GM21737 (cell line): ENCODE measurements around the gene ADARB2.
"Not testable (repeated sequence)": the region's sequence is repeated elsewhere in the genome, so short reads cannot be mapped to it uniquely, and the experiment has no call there.

Source experiments
- ATAC-seq: cut with Tn5 transposase; IDR thresholded peaks from one replicate; pipeline ENCODE4 v1.9.1; 2021; ENCODE audit warnings: mild to moderate bottlenecking, moderate library complexity; ENCODE audit not compliant: unreplicated experiment

ADARB2 gene

DNA sequence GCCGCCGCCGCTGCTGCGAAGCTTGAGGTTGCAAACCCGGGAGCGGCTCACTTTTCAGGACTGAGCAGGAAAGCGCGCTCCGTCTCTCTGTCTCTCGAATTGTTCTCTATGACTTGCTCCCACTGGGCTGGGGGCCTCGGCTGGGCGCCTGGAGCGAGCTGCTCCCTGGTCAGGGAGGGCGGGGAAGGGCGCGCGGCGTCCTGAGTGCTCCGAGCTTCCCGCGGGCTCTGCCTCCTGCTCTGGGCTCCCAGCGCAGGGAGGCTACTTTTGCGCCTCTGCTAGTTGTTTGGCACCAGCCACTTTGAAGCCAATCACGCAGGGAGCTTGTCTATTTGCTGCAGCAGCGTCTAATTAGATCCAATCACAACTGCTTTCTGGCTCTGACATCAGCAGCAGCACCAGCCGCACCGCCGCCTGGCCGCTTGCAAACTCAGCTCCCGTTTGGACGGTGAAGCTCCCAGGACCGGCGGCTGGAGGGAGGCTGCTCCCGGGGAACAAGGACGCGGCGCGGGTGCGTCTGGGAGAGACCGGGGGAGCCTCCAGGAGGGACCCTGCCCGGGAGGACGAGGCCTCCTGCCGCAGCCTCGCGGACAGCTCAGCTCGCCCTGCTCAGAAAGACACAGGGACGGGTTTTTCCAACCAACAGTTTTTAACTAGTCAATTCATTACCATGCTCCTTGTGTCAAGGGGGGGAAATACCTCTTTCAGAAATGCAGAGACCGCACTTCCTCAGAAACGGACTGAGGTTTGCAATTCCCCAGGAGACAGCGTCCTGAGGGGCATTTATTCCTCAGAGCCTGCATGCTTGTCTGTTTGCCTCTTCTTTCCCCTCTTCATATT, at the start of gene ADARB2:
ADARB2 (minus strand) TSS at position 304 of the 840 bp plus-strand sequence.
- peak; percentile 61 for ATAC-seq

DNA sequence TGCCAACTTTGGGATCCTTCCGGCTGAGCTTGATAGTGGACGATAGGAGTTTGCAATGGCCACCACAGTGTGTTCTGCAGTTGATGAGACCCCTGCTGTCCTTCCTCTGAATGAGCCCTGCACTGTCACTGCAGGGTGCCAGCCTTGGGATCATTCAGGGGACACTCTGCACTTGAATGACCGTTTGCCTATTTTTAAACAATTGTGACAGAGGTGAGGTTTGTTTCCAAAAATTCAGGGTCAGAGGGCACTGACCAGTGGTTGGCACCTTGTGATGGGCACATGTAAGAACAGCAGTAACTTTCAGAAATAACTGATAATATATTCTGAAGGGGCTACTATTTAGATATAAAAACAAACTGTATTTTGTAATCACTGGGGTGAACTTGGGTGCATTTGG, 48.5 kb upstream of the ADARB2 start:
- ATAC-seq, result no peak

DNA sequence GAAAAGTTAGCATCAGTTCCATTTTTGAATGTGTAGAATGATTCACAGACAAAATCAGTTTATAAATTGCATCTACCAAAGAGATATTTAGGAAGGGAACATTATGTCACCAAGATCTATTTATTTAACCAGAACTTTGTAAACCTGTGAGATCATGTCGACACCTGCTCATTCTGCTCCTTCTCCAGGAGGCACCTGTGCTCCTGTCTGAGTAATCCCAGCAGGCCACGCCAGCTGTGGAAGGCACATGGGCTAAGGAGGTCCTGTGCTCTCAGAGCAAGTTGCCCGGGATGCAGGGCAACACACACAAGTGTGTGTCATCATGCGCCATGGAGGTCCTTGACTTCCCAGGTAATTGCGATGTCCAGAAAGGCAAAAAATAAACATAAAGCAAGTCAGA, 45.5 kb upstream of the ADARB2 start:
- no peak for ATAC-seq

DNA sequence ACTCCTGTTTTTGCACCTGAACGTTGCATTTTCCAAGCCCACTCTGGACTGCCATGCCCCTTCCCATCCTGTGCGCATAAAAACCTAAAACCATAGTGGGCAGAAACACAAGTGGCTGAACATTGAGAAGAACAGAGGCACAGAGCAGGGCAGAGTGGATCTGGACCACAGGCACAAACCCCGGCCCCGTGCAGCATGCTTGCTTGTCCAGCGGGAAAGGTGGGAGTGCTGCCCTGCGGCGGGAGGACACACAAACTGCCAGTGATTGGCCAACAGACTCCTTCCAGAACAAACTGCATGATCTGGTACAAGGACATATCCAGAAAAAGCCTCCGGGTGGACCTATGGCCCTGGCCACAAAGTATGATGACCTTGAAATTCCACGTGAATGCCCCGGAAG, 42.5 kb upstream of the ADARB2 start:
- ATAC-seq, result no peak

DNA sequence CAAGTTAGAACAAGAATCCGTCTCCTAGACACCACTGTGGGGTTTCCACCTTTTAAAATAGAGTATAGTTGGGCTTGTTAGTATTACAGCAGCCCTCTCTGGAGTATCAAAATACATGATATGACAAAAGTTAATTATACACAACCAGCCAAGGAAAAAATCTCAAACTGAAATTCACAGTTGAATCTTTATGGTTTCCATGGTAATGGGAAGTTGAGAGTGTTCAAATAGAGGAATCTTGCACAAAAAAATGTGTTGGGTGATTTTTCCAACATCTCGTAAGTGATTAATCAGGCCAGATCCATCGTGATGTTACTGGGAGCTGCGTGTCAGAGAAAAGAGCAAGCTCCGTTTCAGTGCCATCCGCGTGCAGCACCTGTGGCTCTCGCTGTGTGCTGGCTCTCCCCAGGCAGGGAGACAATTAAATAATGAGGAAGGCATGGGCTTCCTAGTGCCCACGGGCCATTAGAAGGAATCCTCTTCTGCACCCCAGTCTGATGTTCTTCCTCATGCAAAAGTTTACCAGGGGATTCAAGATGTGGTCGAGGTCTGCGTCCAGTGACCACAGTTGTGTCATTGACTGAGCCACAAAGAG, 41.1 kb upstream of the ADARB2 start:
- ATAC-seq, result no peak

DNA sequence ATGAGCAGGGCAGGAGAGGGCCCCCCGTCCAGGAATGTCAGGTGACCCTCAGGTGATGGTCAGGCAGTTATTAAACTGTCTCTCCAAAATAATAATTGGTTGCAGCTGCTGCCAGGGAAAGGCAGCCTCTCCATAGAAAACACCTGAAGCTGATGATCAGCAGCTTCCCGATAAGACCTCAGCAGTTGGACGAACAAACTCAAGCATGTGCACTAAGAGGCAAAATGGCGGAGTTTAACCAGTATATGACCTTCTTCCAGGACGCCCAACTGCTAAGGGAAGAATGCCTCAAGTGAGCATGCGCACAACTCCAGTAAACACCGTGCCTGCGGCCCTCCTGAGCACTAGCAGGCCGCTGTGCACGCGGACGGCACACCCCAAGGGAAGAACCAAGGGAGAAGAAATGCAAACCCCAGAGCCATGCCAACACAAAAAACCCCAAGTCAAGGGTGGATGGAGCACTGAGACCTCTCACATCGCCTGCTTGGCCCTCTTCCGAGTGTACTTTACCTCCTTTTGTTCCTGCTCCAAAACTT, 38.9 kb upstream of the ADARB2 start:
- no peak for ATAC-seq

DNA sequence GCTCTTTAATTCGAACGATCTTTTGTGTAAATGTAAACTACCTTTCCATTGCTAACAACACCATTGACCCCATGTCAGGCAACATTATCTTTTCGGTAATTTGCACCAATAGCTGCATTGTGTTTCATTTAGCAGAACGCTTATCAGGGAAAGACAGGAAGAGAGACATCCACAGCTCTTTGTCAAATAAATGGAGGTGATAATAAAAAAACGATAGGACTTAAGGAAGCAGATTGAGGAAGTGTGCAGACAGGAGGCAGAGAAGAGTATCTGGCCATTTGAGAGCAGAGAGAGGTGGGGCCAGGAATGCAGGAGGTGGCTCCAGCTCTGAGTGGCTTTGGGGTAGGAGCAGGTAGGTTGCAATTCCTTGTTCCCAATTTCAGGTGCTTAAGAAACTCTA, 37.5 kb upstream of the ADARB2 start:
- no peak for ATAC-seq

DNA sequence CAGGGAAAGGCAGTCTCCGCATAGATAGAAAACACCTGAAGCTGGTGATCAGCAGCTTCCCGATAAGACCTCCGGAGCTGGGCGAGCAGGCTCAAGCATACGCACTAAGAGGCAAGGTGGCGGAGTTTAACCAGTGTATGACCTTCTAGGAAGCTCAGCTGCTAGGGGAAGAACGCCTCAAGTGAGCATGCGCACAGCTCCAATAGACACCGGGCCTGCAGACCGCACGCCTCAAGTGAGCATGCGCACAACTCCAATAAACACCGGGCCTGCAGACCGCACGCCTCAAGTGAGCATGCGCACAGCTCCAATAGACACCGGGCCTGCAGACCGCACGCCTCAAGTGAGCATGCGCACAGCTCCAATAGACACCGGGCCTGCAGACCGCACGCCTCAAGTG, 35.9 kb upstream of the ADARB2 start:
- ATAC-seq, result not testable (repeated sequence)

DNA sequence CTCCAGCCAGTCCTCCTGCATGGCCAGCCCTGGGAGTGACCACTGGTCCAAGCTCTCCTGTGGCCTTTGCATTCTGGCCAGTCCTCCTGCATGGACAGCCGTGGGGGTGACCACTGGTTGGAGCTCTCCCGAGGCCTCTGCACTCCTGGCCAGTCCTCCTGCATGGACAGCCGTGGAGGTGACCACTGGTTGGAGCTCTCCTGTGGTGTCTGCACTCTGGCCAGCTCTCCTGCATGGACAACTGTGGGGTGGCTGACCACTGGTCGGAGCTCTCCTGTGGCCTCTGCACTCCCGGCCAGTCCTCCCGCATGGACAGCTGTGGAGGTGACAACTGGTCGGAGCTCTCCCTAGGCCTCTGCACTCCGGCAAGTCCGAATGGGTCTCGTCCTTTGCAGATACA, 28.7 kb upstream of the ADARB2 start:
- no peak for ATAC-seq

DNA sequence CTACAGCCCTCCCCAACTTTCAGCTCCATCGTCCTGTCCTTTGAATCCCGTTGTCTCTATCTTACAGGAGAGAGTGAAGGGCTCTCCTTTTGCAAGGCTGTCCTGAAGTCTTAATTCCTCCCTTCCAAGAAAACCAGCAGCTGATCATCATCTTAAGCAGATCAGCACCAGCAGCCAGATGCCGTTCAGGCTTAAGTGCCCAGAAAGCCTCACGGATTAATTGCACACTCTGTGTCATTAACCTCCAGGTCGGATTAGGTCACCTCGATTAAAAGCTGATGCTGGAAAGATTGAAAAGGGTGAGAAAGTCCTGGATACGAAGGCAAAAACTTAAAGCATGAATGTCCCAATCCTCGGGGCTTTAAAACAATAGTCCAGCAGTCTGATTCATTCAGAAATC, 24.8 kb upstream of the ADARB2 start:
- ATAC-seq, result no peak

DNA sequence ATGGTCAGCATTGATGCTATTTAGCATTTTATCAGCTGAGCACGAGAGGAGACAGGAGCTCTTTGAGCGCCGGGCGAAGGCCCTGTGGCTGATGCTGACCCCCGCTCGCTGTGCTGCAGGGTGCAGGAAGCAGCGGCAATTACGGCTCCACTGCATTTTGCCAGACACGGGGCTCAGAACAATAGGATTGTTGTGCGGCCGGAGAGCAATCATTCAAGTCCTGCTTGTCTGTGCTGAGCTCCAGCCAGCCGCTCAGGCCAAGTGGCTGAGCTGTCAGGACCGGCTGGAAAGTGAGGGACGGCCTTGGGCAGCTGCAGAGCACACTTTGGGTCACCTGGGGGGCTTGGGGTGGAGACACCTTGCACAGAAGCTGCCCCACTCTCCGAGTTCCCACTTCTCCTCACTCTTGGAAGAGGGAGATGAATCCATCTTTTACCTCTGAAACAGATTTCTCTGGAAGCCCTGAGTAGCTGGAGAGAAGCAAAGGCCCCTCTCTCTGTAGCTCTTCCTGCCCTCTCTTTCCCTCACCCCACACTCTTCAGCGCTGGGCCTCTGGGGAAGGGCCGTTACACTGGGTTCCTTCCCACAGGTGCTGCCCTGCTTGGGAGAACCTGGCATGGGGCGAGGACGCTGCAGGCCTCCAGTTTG, 17.3 kb upstream of the ADARB2 start:
- ATAC-seq, result no peak

DNA sequence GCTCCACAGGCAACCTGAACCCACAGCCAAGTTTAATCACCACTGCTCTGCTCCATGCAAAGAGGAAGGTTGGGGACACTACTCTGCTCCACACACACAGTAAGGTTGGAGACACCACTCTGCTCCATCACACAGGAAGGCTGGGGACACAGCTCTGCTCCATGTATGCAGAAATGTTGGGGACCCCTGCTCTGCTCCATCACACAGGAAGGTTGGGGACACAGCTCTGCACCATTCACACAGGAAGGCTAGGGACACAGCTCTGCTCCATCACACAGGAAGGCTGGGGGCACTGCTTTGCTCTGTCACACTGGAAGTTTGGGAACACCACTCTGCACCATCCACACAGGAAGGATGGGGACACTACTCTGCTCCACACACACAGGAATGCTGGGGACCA, 14.8 kb upstream of the ADARB2 start:
- ATAC-seq, result no peak

DNA sequence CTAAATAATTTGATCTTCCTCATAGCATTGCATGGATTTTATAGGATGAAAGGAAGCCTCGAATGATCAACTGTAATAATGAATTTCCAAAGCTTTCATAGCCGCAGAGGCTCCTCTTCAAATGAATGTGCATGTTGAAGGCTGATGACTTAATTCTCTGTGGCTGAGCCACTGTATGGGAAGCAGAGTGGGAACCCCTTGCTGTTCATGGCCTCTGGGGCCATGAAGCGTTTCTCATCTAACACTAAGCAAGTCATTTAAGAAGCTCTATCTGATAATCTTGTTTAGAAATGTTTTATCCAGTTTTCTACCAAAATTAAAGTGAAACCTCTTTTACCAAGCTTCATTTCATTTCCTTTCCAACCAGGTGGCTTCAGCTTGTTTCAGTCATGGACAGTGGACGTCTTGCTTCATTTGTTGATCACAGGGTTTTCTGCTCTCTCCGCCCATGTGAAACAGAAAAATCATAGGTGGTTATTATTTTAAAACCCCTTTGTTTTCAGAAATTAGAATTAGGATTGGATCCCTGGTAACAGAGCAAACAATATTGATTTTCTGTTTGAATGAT, 10.3 kb upstream of the ADARB2 start:
- no peak for ATAC-seq

DNA sequence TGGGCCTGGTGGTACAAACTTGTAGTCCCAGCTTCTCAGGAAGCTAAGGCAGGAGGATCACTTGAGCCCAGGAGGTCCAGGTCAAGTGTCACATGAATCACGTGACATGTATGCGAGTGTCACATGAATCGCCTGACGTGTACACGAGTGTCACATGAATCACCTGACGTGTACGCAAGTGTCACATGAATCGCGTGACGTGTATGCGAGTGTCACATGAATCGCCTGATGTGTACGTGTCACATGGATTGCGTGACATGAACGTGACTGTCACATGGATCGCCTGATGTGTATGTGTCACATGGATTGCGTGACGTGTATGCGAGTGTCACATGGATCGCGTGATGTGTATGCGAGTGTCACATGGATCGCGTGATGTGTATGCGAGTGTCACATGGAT, 9.5 kb upstream of the ADARB2 start:
- no peak for ATAC-seq

DNA sequence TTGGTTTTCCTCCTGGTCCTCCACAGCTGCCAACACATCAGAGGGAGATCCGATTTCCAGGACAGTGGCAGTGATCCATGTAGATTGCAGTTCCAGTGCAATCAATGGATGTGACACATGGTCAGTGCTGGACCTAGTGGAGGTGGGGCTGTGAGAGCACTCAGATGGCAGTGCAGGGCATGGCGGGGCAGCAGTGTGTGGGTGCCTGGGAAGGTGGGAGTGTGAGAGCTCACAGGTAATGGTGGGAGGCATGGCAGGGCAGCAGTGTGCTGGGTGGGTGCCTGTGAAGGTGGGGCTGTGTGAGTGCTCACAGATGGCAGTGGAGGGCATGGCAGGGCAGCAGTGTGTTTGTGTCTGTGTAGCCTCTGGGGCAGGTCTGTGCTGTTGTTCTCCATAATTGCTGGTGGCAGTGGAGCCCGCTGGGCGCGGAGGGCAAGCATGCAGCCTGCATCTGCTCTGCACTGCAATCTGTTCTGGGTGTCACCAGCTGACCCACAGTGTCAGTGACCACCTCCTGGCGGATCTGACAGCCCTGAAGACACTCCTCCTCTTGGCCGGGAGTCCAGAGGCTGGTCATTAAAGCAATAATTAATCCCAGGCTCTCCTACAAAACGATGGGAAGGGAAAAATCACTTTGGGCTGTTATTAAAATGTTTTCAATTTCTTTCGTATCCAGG, 8.6 kb upstream of the ADARB2 start:
- no peak for ATAC-seq

DNA sequence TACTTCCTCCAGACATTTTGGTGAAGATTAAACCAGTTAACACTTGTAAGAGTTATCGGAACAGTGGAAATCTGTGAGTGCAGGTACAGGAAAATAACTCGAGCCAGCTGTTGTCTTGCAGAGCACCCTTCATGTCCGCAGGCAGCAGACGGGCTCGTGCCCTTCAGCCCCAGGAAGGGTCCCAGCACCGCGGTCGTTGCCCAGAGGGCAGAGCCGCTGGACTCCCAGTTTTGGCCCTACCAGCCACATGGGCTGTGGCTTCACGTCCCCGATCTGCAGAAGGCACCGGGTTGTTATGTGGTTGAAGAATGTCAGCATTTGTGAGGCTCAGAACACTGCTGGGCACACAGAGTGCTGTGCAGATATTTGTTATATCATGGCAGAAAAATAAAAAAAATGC, 7.2 kb upstream of the ADARB2 start:
- ATAC-seq, result no peak

DNA sequence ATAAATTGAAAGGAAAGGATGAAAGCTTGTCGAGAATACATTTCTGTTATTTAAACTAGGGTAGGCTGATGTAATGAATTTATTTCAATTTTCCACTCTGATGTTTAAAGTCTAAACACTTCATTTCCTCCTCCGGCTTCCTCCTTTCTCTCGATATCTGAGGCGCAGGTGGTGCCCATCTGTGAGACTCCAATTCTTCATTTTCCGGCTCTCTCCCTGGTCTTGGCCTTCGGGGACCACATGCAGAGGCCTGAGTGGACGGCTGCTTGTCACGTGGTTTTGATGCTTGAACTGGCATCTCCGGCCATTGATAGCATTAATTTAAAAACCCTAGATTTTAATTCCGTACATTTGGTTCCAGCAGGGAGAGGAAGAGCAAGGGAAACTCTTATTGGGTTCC, 5.8 kb upstream of the ADARB2 start:
- ATAC-seq, result no peak

DNA sequence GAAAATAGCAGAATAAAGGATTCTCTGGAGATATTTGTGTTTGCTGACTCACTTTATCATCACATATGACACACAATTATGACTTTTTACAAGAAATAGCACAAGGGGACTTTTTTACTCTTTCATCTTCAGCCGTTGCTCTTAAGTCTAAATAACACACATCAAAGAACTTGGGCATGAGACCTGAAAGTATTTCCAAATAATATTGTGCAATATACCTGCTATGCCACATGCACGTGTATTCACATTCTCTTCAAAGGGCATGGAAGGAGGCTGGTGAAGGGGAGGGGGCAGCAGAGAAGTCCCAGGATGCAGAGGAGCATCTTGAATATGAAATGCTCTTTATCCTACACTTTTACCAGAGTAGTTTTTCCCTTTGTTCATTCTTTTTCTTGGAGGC, 4.1 kb upstream of the ADARB2 start:
- ATAC-seq, result no peak

DNA sequence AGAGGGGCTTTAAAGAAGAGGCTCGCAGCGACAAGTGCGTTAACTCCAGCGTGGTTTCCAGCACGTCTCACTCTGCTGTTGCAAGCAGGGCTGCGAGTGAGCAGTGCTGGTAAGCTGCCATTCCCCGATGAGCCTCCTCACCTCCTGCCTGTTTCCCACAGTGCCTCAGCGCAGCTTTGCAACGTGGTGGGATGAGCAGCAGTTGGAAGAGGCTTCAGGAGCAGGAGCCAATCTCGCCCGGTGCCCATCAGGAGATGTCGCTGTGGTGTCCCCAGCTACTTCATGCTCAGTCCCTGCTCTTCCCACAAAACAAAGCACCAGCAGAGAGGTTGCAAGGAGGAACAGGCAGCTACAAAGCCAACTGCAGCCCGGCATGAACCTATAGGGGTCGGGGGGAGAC, 2.4 kb upstream of the ADARB2 start:
- no peak for ATAC-seq

DNA sequence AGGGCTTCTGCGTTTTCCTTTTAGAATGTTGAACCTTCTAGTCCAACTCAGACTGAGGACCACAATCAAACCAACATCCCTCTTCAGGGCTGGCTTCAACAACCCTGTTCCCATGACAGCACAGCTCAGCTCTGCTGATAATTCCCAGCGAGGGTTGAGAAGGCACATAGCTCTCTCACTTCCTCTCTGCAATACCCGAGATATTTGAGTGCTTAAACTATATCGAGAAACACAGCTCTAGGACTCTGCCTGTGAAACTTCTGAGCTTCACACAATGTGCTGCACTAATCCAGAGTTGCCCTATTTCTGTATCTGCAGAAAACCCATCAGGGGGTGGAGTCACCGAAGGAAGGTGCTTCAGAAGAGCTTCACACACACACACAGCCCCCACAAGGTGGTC, 1.6 kb upstream of the ADARB2 start:
- peak; percentile 64 for ATAC-seq

DNA sequence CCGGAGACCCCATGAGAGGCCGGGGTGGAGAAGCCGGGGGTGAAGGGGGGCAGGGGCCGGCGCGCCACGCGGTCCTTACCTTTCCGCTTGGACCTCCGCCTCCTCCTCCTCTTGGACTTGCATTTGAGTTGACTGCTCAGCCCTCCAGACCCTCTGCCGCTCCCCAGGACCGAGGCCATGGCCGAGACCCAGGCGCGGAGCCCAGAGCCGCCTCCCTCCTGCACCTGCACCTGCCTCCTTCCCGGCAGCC, 428 bp downstream of the ADARB2 start:
- no peak for ATAC-seq
